Measurements from ENCODE around the gene ZNF385D.

ZNF385D gene

GRCh38 chr3:21682206-21682605, 68.8 kb downstream of the ZNF385D start:
- TF ChIP-seq YY1 (IDR thresholded peaks at IDR 0.05; ENCODE audit: insufficient read depth, insufficient read length) = no peak
- TF ChIP-seq ZNF274 (IDR thresholded peaks at IDR 0.05; ENCODE audit: low read depth, low read length) = no peak
- no peak for TF ChIP-seq SUZ12 (IDR thresholded peaks at IDR 0.05; ENCODE audit: extremely low read depth, insufficient read depth, insufficient read length)
- DNase-seq (ENCODE audit: low read depth, low spot score) = no peak
- Histone ChIP-seq H3K4me1 (ENCODE audit: insufficient read depth, insufficient read length) (no peaks in the 10 kb centered on the region), H3K4me3 (ENCODE audit: insufficient read length, low read depth) (no peak overlapping the region), H3K27me3 (ENCODE audit: insufficient read depth, insufficient read length) (no peaks in the 10 kb centered on the region), H3K9me3 (ENCODE audit: insufficient read depth, low read length) (no peaks in the 10 kb centered on the region), H3K36me3 (ENCODE audit: insufficient read depth, insufficient read length, low read length) (no peaks in the 10 kb centered on the region), H3K9ac (ENCODE audit: insufficient read length, low read depth) (no peak overlapping the region)

GRCh38 chr3:21673393-21673792, 77.6 kb downstream of the ZNF385D start:
- Histone ChIP-seq H3K9ac (ENCODE audit: insufficient read length, low read depth) (no peak overlapping the region), H3K4me3 (ENCODE audit: insufficient read length, low read depth) (no peak overlapping the region), H3K9me3 (ENCODE audit: insufficient read depth, low read length) (no peaks in the 10 kb centered on the region), H3K4me1 (ENCODE audit: insufficient read depth, insufficient read length) (no peaks in the 10 kb centered on the region), H3K27me3 (ENCODE audit: insufficient read depth, insufficient read length) (no peaks in the 10 kb centered on the region), H3K36me3 (ENCODE audit: insufficient read depth, insufficient read length, low read length) (no peaks in the 10 kb centered on the region)
- TF ChIP-seq ZNF274 (IDR thresholded peaks at IDR 0.05; ENCODE audit: low read depth, low read length) (no peak), YY1 (IDR thresholded peaks at IDR 0.05; ENCODE audit: insufficient read depth, insufficient read length) (no peak)
- DNase-seq (ENCODE audit: low read depth, low spot score) = no peak

- no peaks in the 10 kb centered on the region for H3K27me3 ChIP-seq (ENCODE audit: insufficient read depth, insufficient read length)
- no peaks in the 10 kb centered on the region for H3K4me1 ChIP-seq (ENCODE audit: insufficient read depth, insufficient read length)
- no peaks in the 10 kb centered on the region for H3K9me3 ChIP-seq (ENCODE audit: insufficient read depth, low read length)
- no peak for TF ChIP-seq YY1 (IDR thresholded peaks at IDR 0.05; ENCODE audit: insufficient read depth, insufficient read length)
- TF ChIP-seq ZNF274 (IDR thresholded peaks at IDR 0.05; ENCODE audit: low read depth, low read length) = no peak
- no peak for TF ChIP-seq SUZ12 (IDR thresholded peaks at IDR 0.05; ENCODE audit: extremely low read depth, insufficient read depth, insufficient read length)
- H3K36me3 ChIP-seq (ENCODE audit: insufficient read depth, insufficient read length, low read length) = no peaks in the 10 kb centered on the region
- H3K4me3 ChIP-seq (ENCODE audit: insufficient read length, low read depth) = no peak overlapping the region
- no peak overlapping the region for H3K9ac ChIP-seq (ENCODE audit: insufficient read length, low read depth)
- DNase-seq (ENCODE audit: low read depth, low spot score) = no peak
Observed at GRCh38 chr3:21672303-21672702, 78.7 kb downstream of the ZNF385D start.

DNA sequence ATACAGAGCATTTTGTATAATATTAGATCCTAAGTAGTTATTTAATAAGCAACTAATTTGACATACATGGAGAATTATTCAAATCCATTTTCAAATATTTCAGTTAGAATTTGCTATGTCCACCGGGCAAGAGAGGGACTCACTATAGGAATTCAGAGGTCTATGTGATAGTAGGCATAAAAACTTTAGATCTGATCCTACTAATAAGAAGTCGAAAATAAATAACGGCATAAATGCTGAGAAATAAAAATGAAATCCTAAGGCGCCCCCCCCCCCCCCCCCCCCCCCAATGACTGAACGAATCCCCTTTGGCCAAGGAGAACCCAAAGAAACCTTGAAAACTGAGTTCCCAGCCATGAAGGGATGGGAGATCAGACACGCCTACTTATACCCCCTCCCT, 80.6 kb downstream of the ZNF385D start:
- TF ChIP-seq YY1 (IDR thresholded peaks at IDR 0.05; ENCODE audit: insufficient read depth, insufficient read length) (no peak), SUZ12 (IDR thresholded peaks at IDR 0.05; ENCODE audit: extremely low read depth, insufficient read depth, insufficient read length) (no peak), ZNF274 (IDR thresholded peaks at IDR 0.05; ENCODE audit: low read depth, low read length) (no peak)
- no peaks in the 10 kb centered on the region for H3K4me1 ChIP-seq (ENCODE audit: insufficient read depth, insufficient read length)
- no peak for DNase-seq (ENCODE audit: low read depth, low spot score)

GRCh38 chr3:21668012-21668411, 83.0 kb downstream of the ZNF385D start:
- no peak overlapping the region for H3K4me3 ChIP-seq (ENCODE audit: insufficient read length, low read depth)
- no peak overlapping the region for H3K9ac ChIP-seq (ENCODE audit: insufficient read length, low read depth)
- no peak for TF ChIP-seq ZNF274 (IDR thresholded peaks at IDR 0.05; ENCODE audit: low read depth, low read length)
- TF ChIP-seq YY1 (IDR thresholded peaks at IDR 0.05; ENCODE audit: insufficient read depth, insufficient read length) = no peak
- no peak for TF ChIP-seq SUZ12 (IDR thresholded peaks at IDR 0.05; ENCODE audit: extremely low read depth, insufficient read depth, insufficient read length)
- DNase-seq (ENCODE audit: low read depth, low spot score) = no peak
- no peaks in the 10 kb centered on the region for H3K4me1 ChIP-seq (ENCODE audit: insufficient read depth, insufficient read length)
- no peaks in the 10 kb centered on the region for H3K9me3 ChIP-seq (ENCODE audit: insufficient read depth, low read length)
- H3K27me3 ChIP-seq (ENCODE audit: insufficient read depth, insufficient read length) = no peaks in the 10 kb centered on the region
- no peaks in the 10 kb centered on the region for H3K36me3 ChIP-seq (ENCODE audit: insufficient read depth, insufficient read length, low read length)

More for the DNA sequence above, 80.6 kb downstream of the ZNF385D start:
- H3K9me3 ChIP-seq (ENCODE audit: insufficient read depth, low read length) = no peaks in the 10 kb centered on the region
- no peaks in the 10 kb centered on the region for H3K36me3 ChIP-seq (ENCODE audit: insufficient read depth, insufficient read length, low read length)
- no peak overlapping the region for H3K9ac ChIP-seq (ENCODE audit: insufficient read length, low read depth)
- H3K27me3 ChIP-seq (ENCODE audit: insufficient read depth, insufficient read length) = no peaks in the 10 kb centered on the region
- H3K4me3 ChIP-seq (ENCODE audit: insufficient read length, low read depth) = no peak overlapping the region

DNA sequence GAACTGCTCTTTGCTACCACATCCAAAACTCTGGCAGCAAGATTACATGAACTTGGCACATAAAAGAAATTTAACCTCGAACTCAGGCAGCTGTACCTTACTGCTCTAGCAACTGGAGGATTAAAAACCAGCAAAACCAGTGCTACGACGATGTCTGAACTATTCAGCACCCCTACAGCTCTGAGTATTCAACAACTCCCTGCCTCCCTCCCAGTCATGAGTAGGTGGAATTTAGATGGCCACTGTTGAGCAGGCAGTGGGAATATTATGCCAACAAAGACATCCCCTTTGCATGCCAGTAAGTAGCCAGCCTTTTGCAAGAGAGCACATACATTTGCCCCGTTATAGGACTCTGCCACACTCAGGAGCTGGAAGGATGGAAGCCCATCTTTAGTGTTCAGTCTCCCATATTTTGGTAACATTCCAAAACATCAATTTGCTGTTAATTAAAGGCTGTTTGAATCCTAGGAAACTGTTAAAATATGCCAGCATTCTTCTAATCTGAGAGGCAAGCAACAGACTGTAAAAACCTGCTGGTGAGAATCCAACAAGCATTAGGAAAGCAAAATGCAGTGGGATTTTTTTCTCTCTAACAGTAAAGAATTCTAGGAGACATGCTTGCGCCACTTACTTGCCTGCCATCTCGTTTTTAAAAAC, 85.4 kb downstream of the ZNF385D start:
- Histone ChIP-seq H3K36me3 (ENCODE audit: insufficient read depth, insufficient read length, low read length) (no peaks in the 10 kb centered on the region), H3K9ac (ENCODE audit: insufficient read length, low read depth) (no peak overlapping the region), H3K4me1 (ENCODE audit: insufficient read depth, insufficient read length) (no peaks in the 10 kb centered on the region), H3K4me3 (ENCODE audit: insufficient read length, low read depth) (no peak overlapping the region), H3K27me3 (ENCODE audit: insufficient read depth, insufficient read length) (no peaks in the 10 kb centered on the region), H3K9me3 (ENCODE audit: insufficient read depth, low read length) (no peaks in the 10 kb centered on the region)
- no peak for DNase-seq (ENCODE audit: low read depth, low spot score)
- TF ChIP-seq SUZ12 (IDR thresholded peaks at IDR 0.05; ENCODE audit: extremely low read depth, insufficient read depth, insufficient read length) = no peak
- TF ChIP-seq ZNF274 (IDR thresholded peaks at IDR 0.05; ENCODE audit: low read depth, low read length) = no peak
- no peak for TF ChIP-seq YY1 (IDR thresholded peaks at IDR 0.05; ENCODE audit: insufficient read depth, insufficient read length)

- no peaks in the 10 kb centered on the region for H3K9me3 ChIP-seq (ENCODE audit: insufficient read depth, low read length)
Observed at GRCh38 chr3:21664996-21665395, 86.0 kb downstream of the ZNF385D start.

More at GRCh38 chr3:21664996-21665395, 86.0 kb downstream of the ZNF385D start:
- TF ChIP-seq YY1 (IDR thresholded peaks at IDR 0.05; ENCODE audit: insufficient read depth, insufficient read length) (no peak), SUZ12 (IDR thresholded peaks at IDR 0.05; ENCODE audit: extremely low read depth, insufficient read depth, insufficient read length) (no peak), ZNF274 (IDR thresholded peaks at IDR 0.05; ENCODE audit: low read depth, low read length) (no peak)
- no peak for DNase-seq (ENCODE audit: low read depth, low spot score)
- H3K27me3 ChIP-seq (ENCODE audit: insufficient read depth, insufficient read length) = no peaks in the 10 kb centered on the region
- no peaks in the 10 kb centered on the region for H3K4me1 ChIP-seq (ENCODE audit: insufficient read depth, insufficient read length)
- no peaks in the 10 kb centered on the region for H3K36me3 ChIP-seq (ENCODE audit: insufficient read depth, insufficient read length, low read length)
- no peak overlapping the region for H3K9ac ChIP-seq (ENCODE audit: insufficient read length, low read depth)
- H3K4me3 ChIP-seq (ENCODE audit: insufficient read length, low read depth) = no peak overlapping the region
